ENCODE data around the gene TBC1D22A.

TBC1D22A gene

DNA sequence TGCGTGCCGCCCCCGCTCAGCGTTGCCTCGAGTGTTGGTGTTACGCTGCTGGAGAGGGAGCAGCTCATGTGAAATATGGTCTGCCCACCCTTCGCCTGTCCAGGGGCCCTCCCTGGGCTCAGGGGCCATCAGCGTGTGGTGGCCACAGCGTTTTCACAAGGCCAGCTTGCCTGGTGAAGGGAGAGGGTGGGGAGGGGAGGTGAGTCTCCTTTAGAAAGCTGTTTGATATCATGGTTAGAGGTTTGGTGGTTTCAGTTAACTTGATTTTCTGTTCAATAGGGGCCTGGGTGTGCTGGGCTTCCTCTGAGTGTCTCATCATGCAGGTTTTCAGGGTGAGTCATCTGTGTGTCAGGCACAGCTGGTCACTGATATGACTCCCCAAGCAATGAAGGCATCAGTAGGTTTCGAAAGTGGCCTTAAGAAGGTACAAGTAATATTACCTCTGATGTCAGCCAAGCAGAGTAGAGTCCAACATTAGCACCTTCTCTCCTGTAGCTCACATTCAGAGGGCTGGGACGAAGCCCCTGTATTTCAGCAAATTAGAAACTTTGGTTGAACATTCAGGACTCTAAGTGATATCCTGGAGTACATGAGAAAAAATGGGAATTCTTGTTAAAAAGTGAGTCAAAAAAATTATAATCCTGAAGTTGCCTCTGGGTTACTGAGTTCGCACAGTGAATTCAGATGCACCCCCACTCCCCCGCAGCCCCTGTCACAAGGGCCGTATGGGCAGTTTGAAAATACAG, 172.5 kb downstream of the TBC1D22A start:
- peak; percentile 91 for DNase-seq (ENCODE audit: low read depth)

DNA sequence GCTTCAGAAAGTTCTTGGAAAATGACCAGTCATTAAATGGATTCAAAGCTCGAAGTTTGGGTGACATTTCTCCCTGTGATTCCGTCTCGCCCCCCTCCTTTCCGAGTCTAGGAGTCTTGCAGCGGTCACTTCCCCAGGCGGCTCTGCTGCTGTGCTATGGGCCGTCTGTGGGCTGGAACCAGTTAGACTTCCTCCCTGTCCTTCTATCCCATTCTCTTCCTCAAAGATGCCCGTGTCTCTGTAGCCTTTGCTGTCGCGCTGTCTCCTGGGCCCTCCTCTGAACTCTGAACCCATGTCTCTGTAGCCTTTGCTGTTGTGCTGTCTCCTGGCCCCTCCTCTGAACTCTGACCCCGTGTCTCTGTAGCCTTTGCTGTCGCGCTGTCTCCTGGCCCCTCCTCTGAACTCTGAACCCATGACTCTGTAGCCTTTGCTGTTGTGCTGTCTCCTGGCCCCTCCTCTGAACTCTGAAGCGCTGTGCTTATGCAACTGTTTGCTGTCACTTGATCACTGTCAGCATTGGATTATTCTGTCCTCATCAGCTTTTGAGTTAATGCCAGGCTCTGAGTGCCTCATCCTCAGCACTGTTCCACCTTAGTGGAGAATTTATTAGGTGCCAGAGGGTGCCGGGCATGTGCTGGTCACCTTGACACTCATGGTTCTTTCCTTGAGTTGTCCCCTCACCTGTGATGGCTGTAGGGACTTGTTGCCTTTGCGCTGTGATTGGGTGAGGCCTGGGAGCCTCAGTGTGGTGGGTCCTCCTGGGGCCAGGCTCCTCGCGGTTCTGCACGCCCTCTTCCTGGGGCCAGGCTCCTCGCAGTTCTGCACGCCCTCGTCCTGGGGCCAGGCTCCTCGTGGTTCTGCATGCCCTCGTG, 173.3 kb downstream of the TBC1D22A start:
- DNase-seq (ENCODE audit: low read depth): no peak

DNA sequence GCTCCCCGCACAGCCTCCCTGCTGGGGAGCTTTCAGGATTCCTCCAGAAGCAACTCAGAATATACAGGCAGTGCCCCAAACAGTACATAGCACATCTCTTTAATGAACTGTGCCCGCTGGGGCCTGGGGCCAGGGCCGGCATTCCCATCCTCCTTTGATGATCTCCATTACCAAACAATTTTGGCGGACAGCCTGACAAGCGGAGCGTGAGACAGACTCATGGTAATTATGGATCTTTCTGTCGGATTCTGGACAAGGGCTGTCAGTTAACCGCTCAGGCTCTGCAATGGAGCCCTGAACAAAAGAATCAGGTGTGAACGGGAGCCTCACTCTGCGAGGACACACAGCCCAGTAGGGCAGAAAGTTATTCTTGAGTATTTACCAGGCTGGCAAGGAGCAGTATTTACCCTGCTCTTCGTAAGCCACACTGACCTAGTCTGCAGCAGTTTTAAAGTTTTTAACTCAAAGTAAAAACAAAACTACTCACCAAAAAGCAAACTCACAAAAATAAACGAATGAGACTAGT, 174.0 kb downstream of the TBC1D22A start:
- no peak for DNase-seq (ENCODE audit: low read depth)

DNA sequence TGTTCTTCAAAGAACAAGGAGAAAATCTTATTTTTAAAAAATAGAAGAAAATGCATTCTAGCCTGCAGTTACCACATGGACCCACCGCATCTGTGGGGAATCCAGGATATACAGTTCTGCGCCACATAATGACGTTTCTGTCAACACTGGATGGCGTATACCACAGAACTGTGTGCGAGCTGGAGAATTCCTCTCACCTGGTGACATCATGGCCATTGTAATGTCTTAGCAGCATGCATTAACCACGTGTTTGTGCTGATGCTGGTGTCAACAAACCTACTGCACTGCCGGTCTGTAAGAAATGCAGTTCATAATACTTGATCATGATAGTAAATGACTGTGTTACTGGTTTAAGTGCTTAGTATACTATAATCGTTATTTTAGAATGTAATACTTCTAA, 174.7 kb downstream of the TBC1D22A start:
- no peak for DNase-seq (ENCODE audit: low read depth)

DNA sequence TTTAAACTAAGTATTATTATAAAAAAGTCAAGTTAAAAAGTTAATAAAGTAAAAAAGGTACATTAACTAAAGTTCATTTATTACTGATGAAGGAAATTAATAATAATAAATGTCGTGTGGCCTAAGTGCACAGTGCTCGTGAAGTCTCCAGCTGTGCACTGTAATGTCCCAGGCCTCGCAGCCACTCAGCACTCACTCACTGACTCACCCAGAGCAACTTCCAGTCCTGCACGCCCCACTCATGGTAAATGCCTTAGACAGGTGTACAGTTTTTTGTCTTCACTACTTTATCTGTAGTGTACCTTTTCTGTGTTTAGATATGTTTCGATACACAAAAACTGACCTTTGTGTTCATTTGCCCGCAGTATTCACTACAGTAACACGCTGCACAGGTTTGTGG, 175.5 kb downstream of the TBC1D22A start:
- no peak for DNase-seq (ENCODE audit: low read depth)

DNA sequence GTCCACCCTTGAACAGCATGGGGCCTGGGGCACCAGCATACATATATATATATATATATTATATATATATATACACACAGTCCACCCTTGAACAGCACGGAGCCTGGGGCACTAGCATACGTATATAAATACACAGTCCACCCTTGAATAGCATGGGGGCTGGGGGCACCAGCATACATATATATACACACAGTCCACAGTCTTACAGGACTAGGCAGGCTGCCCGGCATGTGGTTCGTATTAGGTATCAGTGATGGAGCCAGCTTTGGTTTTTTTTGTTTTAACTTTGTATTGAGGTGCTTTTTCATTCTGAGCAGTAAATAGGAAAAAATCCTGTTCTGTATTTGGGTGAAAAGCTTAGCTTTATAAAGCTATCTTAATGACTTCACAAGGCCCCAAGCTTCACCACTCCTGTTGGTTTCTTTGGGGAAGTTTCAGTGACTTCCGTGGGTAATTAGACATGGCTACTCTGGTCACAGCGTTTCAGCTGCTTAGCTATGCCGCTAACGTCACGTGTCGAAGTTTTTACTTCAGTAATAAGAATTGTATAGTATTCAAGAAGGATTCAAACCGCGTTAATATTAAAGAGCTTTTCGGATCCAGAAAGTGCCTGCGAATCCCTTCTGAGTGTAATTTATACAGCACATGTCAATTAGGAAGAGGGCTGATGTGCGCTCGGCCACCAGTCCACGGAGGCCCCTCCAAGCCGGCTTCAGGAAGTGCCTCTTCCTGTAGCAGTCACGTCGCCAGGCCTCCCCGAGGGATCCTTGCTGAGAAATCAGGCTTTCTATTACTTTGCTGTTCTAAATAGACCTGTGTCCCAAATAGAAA, 179.7 kb downstream of the TBC1D22A start:
- DNase-seq (ENCODE audit: low read depth): peak; percentile 41

DNA sequence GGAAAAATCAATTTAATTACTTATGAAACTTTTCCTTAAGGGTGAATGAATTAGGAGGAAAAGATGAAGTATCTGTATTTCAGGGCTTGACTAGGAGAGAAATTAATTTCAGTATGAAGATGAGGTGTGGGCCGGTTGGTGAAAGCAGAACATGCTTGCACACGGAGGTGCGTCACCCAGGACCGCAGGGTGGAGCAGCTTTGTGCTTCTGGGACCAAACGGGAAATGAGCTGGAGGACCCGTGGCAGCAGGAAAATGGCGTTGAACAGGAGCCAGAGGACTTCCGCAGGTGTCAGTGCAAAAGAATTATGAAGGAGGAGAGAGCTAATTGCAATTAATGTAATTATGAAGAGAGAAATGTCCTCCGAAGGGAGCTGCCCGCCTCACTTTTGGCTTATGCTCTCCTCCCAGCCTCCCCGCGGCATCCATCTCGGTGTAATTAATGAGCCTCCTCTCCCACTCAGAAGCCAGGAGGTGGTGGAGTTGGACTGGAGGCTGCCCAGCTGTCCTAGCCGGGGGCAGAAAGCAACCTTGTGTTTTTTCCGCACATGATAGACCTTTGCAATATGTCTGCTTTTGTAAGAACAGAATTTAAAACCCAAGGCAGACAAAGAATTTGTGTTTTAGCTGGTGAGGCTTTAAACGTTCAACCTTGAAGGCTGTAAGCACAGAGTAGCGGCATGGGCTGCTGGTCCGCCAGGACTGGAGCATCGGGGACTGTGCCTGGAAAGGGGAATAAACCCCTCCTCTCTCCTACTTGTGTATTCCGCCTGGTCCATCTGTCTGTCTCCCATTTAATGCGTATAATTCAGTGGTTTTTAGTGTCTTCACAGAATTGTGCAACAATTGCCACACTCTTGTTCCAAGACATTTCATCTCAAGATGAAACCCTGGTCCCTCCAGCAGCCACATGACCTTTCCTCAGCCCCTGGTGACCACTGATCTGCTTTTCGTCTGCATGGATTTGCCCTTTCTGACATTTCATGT, 180.6 kb downstream of the TBC1D22A start:
- DNase-seq (ENCODE audit: low read depth): peak; percentile 57

DNA sequence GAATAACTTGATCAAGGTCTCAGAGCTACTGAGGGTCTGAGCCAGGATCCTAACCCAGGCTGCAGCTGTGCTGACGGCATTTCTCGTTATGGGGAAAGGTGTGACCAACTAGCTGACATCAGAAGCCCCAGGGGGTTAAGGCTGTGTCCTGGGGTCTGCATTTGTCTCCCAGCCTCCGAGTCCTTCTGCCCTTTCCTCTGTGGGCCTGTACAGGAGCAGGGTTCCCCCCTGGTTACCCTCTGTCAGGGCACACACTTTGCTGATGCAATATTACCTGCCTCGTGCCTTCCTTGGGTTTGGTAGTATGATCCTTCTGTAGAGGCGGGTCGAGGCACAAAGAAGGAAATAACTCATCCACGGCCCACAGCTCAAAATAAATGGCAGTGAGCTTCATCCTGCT, 183.0 kb downstream of the TBC1D22A start:
- no peak for DNase-seq (ENCODE audit: low read depth)

DNA sequence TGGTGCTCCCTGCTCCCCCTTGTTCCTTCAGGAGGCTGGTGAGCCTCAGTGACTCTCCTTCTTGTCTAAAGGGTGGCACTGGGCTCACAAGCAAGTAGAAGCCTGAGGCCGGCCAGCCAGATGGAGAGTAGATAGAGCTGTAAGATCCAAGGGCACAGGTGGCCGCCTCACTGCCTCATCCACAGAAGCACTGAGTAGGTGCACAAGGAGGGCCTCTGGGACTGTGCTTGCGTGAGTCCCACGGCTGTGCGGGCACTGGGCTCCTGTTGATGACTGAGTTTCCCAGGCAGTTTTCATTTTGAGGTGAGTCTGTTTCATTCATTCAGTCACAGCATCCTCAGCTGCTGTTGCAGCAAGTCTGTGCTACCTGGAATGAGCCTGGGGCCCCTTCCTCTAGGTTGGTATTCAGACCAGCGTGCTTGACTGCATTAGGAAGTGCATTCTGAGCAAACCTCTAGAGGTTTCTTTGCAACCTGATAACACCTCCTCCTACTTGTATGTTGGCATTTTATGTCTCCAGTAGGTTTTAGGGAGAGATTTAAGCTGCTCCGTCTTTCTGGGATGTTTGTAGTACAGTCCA, 184.0 kb downstream of the TBC1D22A start:
- no peak for DNase-seq (ENCODE audit: low read depth)

DNA sequence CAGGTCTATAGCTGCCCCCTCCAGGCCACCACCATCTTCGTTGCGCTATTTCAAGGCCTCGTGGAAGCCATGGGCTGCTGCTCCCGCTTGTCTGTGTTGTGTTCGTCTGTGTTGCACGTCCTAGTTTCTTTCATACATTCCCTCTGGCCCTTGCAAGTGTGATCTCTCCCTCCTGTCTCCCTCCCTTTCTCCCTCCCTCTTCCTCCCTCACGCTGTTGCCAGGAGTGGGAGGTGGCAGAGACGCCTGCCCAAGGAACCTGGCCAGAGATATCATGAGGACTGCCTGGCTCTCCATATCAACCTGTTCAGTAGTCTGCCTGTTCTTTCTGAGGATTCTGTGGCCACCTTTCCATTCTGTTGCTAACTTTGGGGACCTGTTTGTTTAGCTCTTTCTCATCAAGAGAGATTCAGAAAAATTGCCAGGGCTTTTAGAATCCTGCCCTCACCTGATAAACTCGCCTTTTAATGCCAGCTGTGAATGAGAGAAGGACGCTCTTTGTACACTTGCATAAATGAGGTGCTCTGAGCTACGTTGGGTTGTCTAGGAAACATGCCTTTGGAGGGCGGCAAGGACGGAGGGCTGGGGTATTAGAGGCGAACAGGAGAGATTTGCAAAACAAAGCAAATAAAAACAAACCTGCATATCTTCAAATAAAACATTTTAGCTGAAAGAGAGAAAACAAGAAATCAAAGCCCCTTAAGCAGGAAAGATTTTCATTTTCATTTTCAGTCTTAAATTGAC, 185.2 kb downstream of the TBC1D22A start:
- no peak for DNase-seq (ENCODE audit: low read depth)

DNA sequence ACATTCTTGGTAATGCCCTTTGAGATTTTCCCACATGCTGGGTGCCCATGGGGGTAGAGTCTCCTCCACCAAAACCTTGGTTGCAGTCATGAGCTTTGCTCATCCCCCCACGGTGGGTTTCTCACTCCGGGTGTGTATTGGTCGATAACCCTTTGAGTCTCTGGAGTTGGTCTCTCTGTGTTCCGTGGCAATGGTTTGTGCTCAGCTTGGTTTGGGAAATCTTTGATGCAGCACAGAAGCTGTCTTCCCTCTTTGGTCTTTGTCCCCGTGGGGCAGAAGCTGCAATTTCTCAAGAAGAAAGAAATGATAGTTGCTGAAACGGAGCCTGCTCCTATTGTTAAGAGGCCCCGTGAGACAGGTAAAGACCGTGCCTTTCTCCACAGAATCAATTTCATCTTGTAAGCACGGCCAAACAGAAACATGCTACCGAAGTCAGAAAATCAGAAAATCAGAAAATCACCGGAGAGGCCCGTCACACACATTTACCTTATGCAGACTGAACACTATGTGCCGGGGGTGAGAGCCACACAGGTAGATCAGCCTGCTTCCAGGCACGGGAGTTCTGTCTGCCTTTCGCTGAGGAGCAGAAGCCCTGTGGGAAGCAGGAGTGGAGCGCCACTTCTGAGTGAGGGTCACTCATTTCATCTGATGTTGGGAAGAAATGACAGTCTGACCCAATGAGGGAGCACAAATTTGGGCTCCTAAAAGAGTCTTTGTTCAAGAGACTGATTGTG, 186.1 kb downstream of the TBC1D22A start:
- DNase-seq (ENCODE audit: low read depth): no peak

DNA sequence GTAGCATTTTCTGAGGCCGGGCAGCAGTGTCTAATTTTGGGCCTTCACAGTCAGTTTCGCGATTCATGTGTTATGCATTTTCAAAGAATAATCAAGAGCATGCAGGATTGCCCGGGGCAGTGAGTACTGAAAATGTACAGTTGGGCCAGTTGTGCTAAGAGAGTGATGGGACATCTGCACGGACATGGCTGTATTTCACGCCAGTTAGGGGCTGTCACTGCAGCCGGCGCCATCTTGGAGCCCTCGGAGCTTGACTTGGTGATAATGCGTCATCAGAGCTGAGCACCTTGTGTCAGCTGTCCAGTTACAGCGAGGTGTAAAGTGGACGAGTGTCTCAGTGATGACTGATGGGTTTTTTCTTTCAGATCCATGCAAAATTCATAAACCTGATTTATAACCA, 188.9 kb downstream of the TBC1D22A start:
- DNase-seq (ENCODE audit: low read depth): no peak

DNA sequence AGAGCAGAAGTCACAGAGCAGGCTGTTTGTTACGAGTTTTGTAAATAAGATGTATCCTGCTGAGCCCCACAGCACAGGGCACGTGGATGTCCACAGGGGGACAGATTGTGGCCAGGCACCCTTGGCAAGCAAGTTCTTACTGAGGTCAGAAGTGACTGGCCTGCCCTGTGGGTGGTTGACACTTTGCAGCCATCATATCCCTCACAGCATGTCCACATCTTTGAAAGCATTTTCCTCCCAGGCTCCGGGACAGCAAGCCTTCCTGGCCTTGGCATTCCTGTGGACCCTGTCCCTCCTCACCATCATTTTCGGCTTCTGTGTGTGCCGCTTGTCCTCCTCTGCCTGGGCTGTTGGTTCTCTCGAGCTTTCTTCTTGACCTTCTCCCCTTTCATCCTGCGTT, 189.5 kb downstream of the TBC1D22A start:
- DNase-seq (ENCODE audit: low read depth): no peak

DNA sequence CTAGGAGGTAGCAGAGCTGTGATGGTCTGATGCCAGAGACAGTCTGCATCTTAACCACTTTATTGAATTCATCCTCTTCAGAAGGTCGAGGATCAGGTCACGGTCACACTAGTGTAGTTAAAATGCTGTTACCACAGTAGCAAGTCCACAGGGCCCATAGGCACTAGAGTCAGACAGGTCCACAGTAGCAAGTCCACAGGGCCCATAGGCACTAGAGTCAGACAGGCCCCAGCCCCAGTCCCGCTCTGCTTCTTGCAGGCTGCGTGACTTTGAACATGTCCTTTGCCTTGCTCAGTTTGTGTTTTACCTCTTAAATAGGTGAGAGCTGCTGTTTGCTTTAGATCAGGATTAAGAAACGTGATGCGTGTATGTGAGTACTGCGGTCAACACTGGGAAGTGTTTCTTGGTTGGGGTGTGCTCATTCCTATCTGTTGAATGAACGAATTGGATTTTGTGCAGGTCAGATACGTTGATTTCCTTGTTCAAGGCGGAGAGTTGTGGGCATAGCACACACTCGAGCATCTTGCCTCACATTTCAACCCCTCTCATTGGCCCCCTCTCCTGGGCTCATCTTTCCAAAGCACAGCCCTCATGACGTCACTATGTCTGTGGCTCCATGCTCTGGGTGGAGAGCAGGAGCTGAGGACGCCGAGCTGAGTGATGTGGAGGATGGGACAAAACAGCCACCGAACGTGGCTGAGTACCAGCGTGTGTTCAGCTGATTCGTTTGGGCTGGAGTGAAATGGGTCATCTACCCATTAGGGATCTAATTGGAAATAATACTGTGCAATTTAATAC, 191.7 kb downstream of the TBC1D22A start:
- no peak for DNase-seq (ENCODE audit: low read depth)

DNA sequence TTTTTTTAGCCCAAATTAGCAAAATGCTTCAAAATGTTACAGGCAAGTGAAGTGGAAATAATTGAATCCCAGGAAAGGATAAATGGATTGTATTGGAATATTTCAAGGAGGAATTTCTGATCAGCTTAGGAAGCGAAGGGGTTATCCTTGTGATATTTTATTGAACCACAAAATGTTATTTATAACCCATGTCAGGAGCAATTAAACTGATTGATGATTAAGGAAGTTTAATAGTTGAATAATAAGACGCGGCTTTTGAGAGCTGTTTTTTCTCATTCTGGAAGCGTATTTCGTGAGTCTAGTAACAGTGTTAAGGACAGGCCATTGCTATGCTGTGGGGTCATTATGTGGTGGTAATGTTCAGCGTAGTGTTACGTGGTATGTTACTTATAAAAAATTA, 192.3 kb downstream of the TBC1D22A start:
- DNase-seq (ENCODE audit: low read depth): no peak

DNA sequence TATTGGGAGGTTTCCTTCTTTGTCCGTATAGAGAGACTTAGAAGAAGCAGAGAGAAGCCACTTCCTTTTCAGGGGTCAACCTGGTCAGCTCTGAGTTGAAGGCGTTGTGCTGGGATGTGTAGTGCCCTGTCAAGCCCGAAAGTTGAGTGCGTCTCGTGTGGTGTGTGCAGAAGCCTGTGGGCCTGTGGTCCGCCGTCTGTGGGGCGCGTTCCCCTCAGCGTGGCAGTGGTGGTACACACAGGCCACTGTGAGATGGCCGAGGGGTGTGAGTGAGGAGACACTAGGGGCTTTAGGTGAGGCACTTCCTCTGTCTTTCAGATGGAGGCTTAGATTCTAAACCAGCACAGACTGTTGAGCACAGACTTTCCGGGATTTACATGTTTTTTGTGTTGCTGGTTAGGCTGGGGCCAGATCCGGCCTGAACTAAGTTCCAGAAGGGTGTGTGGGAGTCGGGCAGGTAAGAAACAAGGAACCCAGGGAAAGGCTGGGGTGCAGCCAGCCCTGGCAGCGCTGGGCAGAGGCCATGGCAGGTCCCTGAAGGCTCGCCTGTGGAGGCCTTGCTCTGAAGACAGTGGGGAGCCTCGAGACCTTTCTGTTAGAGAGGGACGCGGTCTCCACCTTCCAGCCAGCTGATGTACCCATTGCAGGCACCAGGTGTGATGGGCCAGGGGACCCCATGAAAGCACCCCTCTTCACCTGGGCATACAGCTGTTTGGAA, 194.2 kb downstream of the TBC1D22A start:
- no peak for DNase-seq (ENCODE audit: low read depth)

DNA sequence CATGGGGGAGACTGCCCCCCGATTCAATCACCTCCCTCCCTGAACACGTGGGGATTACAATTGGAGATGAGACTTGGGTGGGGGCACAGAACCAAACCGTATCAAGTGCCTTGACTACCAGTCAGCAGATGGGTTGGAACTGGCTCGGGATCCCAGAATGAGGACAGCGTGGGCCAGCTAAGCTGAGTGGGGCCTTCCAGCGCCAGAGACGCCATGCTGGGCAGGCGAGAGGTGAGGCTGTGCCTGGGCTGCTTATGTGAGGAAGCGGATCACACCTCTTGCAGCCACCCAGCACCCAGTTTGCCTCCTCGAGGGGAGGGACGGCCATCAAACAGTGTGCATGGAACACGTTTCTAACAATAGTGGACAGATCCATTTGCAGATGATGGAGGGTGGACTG, 195.1 kb downstream of the TBC1D22A start:
- DNase-seq (ENCODE audit: low read depth): no peak

DNA sequence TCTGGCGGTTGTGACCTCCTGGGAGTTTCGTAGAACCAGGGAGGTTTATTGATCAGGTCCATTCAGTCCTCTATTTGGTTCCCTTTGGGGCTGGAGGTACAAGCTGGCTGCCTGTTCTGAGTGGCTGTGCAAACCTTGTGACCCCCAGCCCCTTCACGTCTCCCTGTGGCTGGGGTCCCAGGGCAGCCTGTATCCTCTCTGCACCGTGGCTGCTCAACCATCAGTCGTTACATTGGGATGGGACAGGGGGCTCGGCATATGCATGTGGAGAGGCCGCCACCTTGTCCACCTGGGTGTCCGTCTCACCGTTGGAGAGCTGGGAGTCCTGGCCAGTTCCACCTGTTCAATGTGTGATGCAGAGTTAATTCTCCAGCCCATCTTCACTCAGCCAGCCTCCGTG, 195.7 kb downstream of the TBC1D22A start:
- no peak for DNase-seq (ENCODE audit: low read depth)
